Mesendoderm (in vitro differentiated cells): ENCODE measurements around the gene MTCH1. TPM values are rescaled to one million over a fixed set of nuclear protein-coding genes. Genes with fewer than 3 reads are reported as not detected.

Experiments used
- DNase-seq: peaks from one replicate; pipeline ENCODE4 v3.0.0; 2013
- H2AK5ac ChIP-seq: 2 replicates; pipeline ENCODE4 v1.6.1; 2013; ENCODE audit warnings: low read length, inconsistent platforms
- H2BK120ac ChIP-seq: 2 replicates; pipeline ENCODE4 v1.6.1; 2013; ENCODE audit warnings: low read depth, mild to moderate bottlenecking, low read length, moderate library complexity, mixed read lengths
- H2BK15ac ChIP-seq: replicated peaks from 2 replicates; pipeline ENCODE4 v1.6.1; 2013; ENCODE audit warnings: low read depth, mild to moderate bottlenecking, moderate library complexity
- H2BK5ac ChIP-seq: 2 replicates; pipeline ENCODE4 v1.6.1; 2013; ENCODE audit warnings: low read length, inconsistent platforms
- H3K18ac ChIP-seq: 2 replicates; pipeline ENCODE4 v1.6.1; 2013; ENCODE audit warnings: mild to moderate bottlenecking, low read length, mixed read lengths
- H3K23ac ChIP-seq: one replicate; pipeline ENCODE4 v1.6.1; 2013; ENCODE audit warnings: low read length
- H3K27ac ChIP-seq: 2 replicates; pipeline ENCODE4 v1.5.1; 2013; ENCODE audit warnings: low read depth, mild to moderate bottlenecking, inconsistent platforms, low read length, moderate library complexity
- H3K27me3 ChIP-seq: 2 replicates; pipeline ENCODE4 v1.6.1; 2013; ENCODE audit warnings: low read length, control low read depth, mild to moderate bottlenecking, inconsistent platforms; ENCODE audit not compliant: insufficient read depth, poor library complexity
- H3K36me3 ChIP-seq: 2 replicates; pipeline ENCODE4 v1.6.1; 2013; ENCODE audit warnings: low read length, inconsistent platforms; ENCODE audit not compliant: control insufficient read depth, insufficient read depth
- H3K4ac ChIP-seq: one replicate; pipeline ENCODE4 v1.6.1; 2013; ENCODE audit warnings: low read depth, mild to moderate bottlenecking, low read length, moderate library complexity
- H3K4me1 ChIP-seq: 2 replicates; pipeline ENCODE4 v1.6.1; 2013; ENCODE audit warnings: low read depth, low read length, inconsistent platforms; ENCODE audit not compliant: control insufficient read depth
- H3K4me2 ChIP-seq: 2 replicates; pipeline ENCODE4 v1.6.1; 2013; ENCODE audit warnings: low read length
- H3K4me3 ChIP-seq: 2 replicates; pipeline ENCODE4 v1.5.1; 2013; ENCODE audit warnings: mild to moderate bottlenecking, low read length
- H3K56ac ChIP-seq: one replicate; pipeline ENCODE4 v1.6.1; 2013; ENCODE audit warnings: low read length
- H3K79me1 ChIP-seq: 2 replicates; pipeline ENCODE4 v1.6.1; 2013; ENCODE audit warnings: low read length, inconsistent platforms
- H3K79me2 ChIP-seq: 2 replicates; pipeline ENCODE4 v1.6.1; 2013; ENCODE audit warnings: mild to moderate bottlenecking, low read length; ENCODE audit not compliant: control insufficient read depth, insufficient read depth
- H3K9ac ChIP-seq: 2 replicates; pipeline ENCODE4 v1.6.1; 2013; ENCODE audit warnings: low read length, inconsistent platforms
- H4K5ac ChIP-seq: one replicate; pipeline ENCODE4 v1.6.1; 2013; ENCODE audit warnings: low read length
- H4K8ac ChIP-seq: one replicate; pipeline ENCODE4 v1.6.1; 2013; ENCODE audit warnings: low read depth, mild to moderate bottlenecking, control low read depth, low read length, moderate library complexity
- whole genome bisulfite sequencing: extraction: QIAGEN DNeasy Blood & Tissue Kit; methylation state at CpG from one replicate; pipeline ENCODE4 v1.1.7; 2013; ENCODE audit warnings: low lambda C conversion rate, missing lambda C conversion rate; ENCODE audit not compliant: insufficient coverage; ENCODE audit errors: extremely low coverage; 5-methylcytosine and 5-hydroxymethylcytosine counted together
- polyA plus RNA-seq, 2 experiments: library from polyadenylated mRNA; stranded (reverse); fragments of 200-250 nt; gene quantifications; one replicate each; pipeline ENCODE4 v1.2.3, GENCODE V29; 2013

The MTCH1 gene
- 117 TPM for polyA plus RNA-seq (2013, experiment 1 of 2)
- 118 TPM for polyA plus RNA-seq (2013, experiment 2 of 2)

- H4K8ac ChIP-seq = peak within 1 kb of the TSS; percentile 88
- H3K36me3 ChIP-seq = peaks cover 1% of the 10 kb centered on the region
- H3K4me3 ChIP-seq = peak within 1 kb of the TSS; percentile 99
- peak within 1 kb of the TSS; percentile 93 for H2AK5ac ChIP-seq
- no peaks in the 10 kb centered on the region for H3K27me3 ChIP-seq
- peaks cover 17% of the 10 kb centered on the region for H3K79me1 ChIP-seq
- peak within 1 kb of the TSS; percentile 88 for H2BK5ac ChIP-seq
- H3K9ac ChIP-seq = peak within 1 kb of the TSS; percentile 100
- peaks cover 46% of the 10 kb centered on the region for H3K79me2 ChIP-seq
- peaks cover 22% of the 10 kb centered on the region for H3K4me1 ChIP-seq
- peak; percentile 92 for DNase-seq
- H3K56ac ChIP-seq = peak within 1 kb of the TSS; percentile 100
- no CpG with 5 or more reads among the region's 101 CpGs for WGBS
- peak within 1 kb of the TSS; percentile 65 for H3K4ac ChIP-seq
- peak within 1 kb of the TSS; percentile 72 for H3K27ac ChIP-seq
- H4K5ac ChIP-seq = peak within 1 kb of the TSS; percentile 47
- peak within 1 kb of the TSS; percentile 92 for H3K18ac ChIP-seq
- H2BK120ac ChIP-seq = peak within 1 kb of the TSS; percentile 65
- H3K4me2 ChIP-seq = peak within 1 kb of the TSS; percentile 75
- peak within 1 kb of the TSS; percentile 100 for H3K23ac ChIP-seq
- no peak within 1 kb of the TSS for H2BK15ac ChIP-seq
These were observed at the start of gene MTCH1 for GRCh38 chr6:36985808-36986703. Gene MTCH1 (minus strand): TSS chr6:36986196. CDS start chr6:36986173, 23 bp downstream.

DNA sequence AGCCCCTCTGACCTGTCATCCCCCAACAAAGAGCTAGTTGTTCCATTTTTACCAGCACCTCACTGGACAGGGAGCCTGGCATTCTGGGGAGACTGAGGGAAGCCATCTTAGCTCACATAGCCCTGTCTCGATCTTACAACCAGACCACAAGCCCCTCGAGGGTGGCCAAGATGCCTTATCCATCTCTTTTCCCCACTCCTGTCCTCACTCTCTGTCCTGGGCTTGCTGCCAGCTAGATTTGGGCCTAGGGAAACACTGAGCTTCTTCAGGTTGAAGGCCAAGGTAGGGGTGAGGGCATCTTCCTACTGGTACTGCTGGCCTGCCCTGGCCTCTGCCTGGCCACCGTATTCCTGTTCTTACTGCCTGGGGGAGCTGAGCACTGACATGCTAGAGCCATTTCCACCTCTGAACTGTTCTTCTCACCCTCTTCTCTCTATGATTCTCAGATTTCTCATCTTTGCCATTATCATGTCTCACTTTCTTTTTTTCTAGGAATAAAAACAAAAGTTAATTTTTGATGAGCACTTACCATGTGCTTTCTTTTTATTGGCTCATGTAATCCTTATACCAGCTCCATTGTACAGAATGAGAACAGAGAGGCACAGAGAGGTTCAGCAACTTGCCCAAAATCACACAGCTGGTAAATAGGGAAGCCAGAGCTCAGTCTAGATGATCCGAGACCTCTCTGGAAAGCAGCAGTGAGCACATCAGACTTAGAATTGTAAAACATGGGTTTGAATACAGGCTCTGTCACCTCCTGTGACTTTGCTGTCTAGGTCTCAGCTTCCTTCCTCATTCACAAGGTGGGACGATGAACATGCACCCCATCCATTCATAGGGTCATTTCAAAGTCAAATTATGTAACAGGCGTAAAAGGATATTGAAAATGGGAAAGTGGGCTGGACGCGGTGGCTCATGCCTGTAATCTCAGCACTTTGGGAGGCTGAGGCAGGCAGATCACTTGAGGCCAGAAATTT lies 48.1 kb upstream of the MTCH1 start:
- Histone ChIP-seq H4K8ac (no peak overlapping the region), H3K4ac (no peak overlapping the region), H3K27me3 (no peaks in the 10 kb centered on the region), H3K27ac (no peak overlapping the region), H3K4me3 (no peak overlapping the region), H2BK120ac (no peak overlapping the region), H2AK5ac (no peak overlapping the region), H3K4me2 (no peak overlapping the region), H3K18ac (no peak overlapping the region), H3K56ac (no peak overlapping the region), H2BK15ac (no peak overlapping the region), H3K79me2 (no peaks in the 10 kb centered on the region), H2BK5ac (no peak overlapping the region), H3K79me1 (no peaks in the 10 kb centered on the region), H3K36me3 (no peaks in the 10 kb centered on the region), H3K4me1 (no peaks in the 10 kb centered on the region), H3K9ac (no peak overlapping the region), H3K23ac (no peak overlapping the region), H4K5ac (no peak overlapping the region)
- DNase-seq = no peak
- WGBS = no CpG with 5 or more reads among the region's 8 CpGs

DNA sequence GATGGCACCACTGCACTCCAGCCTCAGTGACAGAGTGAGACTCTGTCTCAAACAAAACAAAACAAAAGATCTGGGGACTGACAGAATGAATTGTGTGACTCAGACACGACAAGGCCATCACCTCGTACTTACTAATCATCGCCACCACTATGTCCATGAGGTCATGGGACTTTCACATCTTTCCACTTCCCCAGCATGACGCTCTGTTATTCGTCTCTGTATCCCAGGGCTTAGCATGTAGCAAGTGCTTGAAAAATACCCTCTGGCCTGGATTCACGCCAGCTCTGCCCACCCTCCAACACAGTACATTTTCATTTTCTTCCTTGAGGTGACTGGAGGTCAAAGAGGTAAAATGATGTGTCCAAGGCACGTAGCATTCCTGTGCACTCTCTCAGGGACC lies 47.3 kb upstream of the MTCH1 start:
- H3K4me1 ChIP-seq = no peaks in the 10 kb centered on the region
- H3K27ac ChIP-seq = no peak overlapping the region
- H3K36me3 ChIP-seq = no peaks in the 10 kb centered on the region
- no peak overlapping the region for H3K23ac ChIP-seq
- H2AK5ac ChIP-seq = no peak overlapping the region
- no peak overlapping the region for H2BK120ac ChIP-seq
- DNase-seq = no peak
- no peak overlapping the region for H4K5ac ChIP-seq
- H3K4me2 ChIP-seq = no peak overlapping the region
- H3K4me3 ChIP-seq = no peak overlapping the region
- no peak overlapping the region for H3K18ac ChIP-seq
- no peaks in the 10 kb centered on the region for H3K79me2 ChIP-seq
- WGBS = no CpG with 5 or more reads among the region's 7 CpGs
- H3K27me3 ChIP-seq = no peaks in the 10 kb centered on the region
- no peak overlapping the region for H4K8ac ChIP-seq
- H2BK5ac ChIP-seq = no peak overlapping the region
- no peak overlapping the region for H2BK15ac ChIP-seq
- no peak overlapping the region for H3K4ac ChIP-seq
- no peaks in the 10 kb centered on the region for H3K79me1 ChIP-seq
- no peak overlapping the region for H3K56ac ChIP-seq
- no peak overlapping the region for H3K9ac ChIP-seq

- Histone ChIP-seq H3K9ac (no peak overlapping the region), H3K18ac (no peak overlapping the region), H3K4me1 (no peaks in the 10 kb centered on the region), H3K27me3 (no peaks in the 10 kb centered on the region), H3K4me3 (no peak overlapping the region), H3K4ac (no peak overlapping the region), H2BK15ac (no peak overlapping the region), H3K79me1 (no peaks in the 10 kb centered on the region), H3K79me2 (no peaks in the 10 kb centered on the region), H3K36me3 (no peaks in the 10 kb centered on the region), H3K23ac (no peak overlapping the region), H4K5ac (no peak overlapping the region), H2BK5ac (no peak overlapping the region), H4K8ac (no peak overlapping the region), H3K27ac (no peak overlapping the region), H3K4me2 (no peak overlapping the region), H2BK120ac (no peak overlapping the region), H3K56ac (no peak overlapping the region), H2AK5ac (no peak overlapping the region)
- DNase-seq = no peak
- no CpG with 5 or more reads among the region's 7 CpGs for WGBS
These were observed 46.2 kb upstream of the MTCH1 start for GRCh38 chr6:37032239-37032638.

DNA sequence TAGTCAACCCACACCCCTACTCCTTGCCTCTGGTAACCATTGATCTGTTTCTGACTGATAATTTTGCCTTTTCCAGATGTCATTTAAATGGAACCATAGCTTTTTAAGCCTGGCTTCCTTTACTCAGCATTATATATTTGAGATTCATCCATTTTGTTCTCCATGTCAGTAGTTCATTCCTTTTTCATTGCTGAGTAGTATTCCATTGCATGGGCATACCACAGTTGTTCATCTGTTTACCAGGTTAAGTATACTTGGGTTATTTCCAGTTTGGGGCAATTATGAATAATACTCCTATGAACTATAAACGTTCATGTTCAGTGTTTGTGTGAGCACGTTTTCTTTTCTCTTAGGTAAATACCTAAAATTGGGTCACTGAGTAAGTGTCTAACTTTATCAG lies 44.6 kb upstream of the MTCH1 start:
- Histone ChIP-seq H3K79me2 (no peaks in the 10 kb centered on the region), H3K4me1 (no peaks in the 10 kb centered on the region), H3K4ac (no peak overlapping the region), H2BK15ac (no peak overlapping the region), H3K4me3 (no peak overlapping the region), H3K4me2 (no peak overlapping the region), H3K9ac (no peak overlapping the region), H3K27ac (no peak overlapping the region), H3K36me3 (no peaks in the 10 kb centered on the region), H3K79me1 (no peaks in the 10 kb centered on the region), H3K18ac (no peak overlapping the region), H2AK5ac (no peak overlapping the region), H2BK120ac (no peak overlapping the region), H4K5ac (no peak overlapping the region), H4K8ac (no peak overlapping the region), H3K27me3 (no peaks in the 10 kb centered on the region), H3K23ac (no peak overlapping the region), H2BK5ac (no peak overlapping the region), H3K56ac (no peak overlapping the region)
- no peak for DNase-seq
- no CpG with 5 or more reads among the region's 2 CpGs for WGBS
